Left cardiac atrium (tissue), 4 donors: ENCODE data around the gene GPC1. TPM values are rescaled to one million over a fixed set of nuclear protein-coding genes. Genes with fewer than 3 reads are reported as not detected.
A peak's percentile ranks its signal among the peaks of the same experiment; 100 is the strongest.
"Not testable (repeated sequence)": the region's sequence is repeated elsewhere in the genome, so short reads cannot be mapped to it uniquely, and the experiment has no call there.

ENCODE experiments used
- ATAC-seq, 2 donors: fragments of 200-7000 bp; cut with Tn5 transposase; one replicate each; pipeline ENCODE4 v1.9.1; 2020; ENCODE audit warnings: mild to moderate bottlenecking in 2 of 2, moderate library complexity in 2 of 2
- DNase-seq: peaks from one replicate; pipeline ENCODE4 v3.0.0-alpha.2; 2020
- intact Hi-C, 2 donors: fragments of 100-400 bp; cut with DNase I; formaldehyde crosslinking; loops; one replicate each; pipeline versions ENCODE4 v1.14.1 to v1.15.1; 2022 to 2023
- long read RNA-seq: library from polyadenylated mRNA; unstranded; transcript quantifications from one replicate; pipeline ENCODE4 v2.0.0, GENCODE V29; 2021
- total RNA-seq, 2 donors: library from RNA; stranded (reverse); fragmentation: NEBNext Ultra II Directional; extraction: Animal tissue kit (Norgen Biotek cat#: 25700); gene quantifications; one replicate each; pipeline ENCODE4 v1.2.1, GENCODE V29; 2021
- donor health status: DM: no; HTN: yes; CAD: no.
- donor health status: DM: no; HTN: yes; CAD: no; lungs with severe emphysema.
- donor health status: DM: yes; HTN: yes; CAD: no.
- donor health status: Dilated cardiomyopathy.

GPC1 gene, protein sequence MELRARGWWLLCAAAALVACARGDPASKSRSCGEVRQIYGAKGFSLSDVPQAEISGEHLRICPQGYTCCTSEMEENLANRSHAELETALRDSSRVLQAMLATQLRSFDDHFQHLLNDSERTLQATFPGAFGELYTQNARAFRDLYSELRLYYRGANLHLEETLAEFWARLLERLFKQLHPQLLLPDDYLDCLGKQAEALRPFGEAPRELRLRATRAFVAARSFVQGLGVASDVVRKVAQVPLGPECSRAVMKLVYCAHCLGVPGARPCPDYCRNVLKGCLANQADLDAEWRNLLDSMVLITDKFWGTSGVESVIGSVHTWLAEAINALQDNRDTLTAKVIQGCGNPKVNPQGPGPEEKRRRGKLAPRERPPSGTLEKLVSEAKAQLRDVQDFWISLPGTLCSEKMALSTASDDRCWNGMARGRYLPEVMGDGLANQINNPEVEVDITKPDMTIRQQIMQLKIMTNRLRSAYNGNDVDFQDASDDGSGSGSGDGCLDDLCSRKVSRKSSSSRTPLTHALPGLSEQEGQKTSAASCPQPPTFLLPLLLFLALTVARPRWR
- 10 to 100 TPM; 74.6 to 78.4 TPM for total RNA-seq
- long read RNA-seq, transcript GPC1-201 (9 exons, 3,713 nt), result major isoform, 8 of 37 reads
- long read RNA-seq, partial matches to known transcripts, result 29 of 37 reads
- long read RNA-seq, other reads (novel, unspliced or antisense), result 0 of 37 reads

DNA sequence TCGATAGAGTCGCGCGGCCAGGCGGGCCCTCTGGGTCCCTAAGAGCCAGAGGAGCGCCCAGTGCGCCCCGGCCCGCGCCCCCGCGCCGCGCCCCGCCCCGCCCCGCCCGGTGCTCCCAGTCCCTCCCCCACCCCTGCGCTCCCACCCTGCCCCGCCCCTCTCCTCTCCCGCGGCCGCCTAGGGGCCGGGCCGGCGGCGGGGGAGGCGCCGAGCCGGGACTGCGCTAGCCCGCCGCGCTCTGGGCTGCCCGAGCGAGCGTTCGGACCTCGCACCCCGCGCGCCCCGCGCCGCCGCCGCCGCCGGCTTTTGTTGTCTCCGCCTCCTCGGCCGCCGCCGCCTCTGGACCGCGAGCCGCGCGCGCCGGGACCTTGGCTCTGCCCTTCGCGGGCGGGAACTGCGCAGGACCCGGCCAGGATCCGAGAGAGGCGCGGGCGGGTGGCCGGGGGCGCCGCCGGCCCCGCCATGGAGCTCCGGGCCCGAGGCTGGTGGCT is at the start of gene GPC1:
Gene GPC1 (plus strand): TSS at position 207 of the 491 bp plus-strand sequence. CDS start 256 bp downstream, at position 463.
- DNase-seq, result peak; percentile 72
- intact Hi-C loops, result loop anchor here (10.0 kb wide), 2 partner anchors 51 to 131 kb away; no protein-coding TSS in a partner anchor
- ATAC-seq, result peak; percentile 61 to 85

DNA sequence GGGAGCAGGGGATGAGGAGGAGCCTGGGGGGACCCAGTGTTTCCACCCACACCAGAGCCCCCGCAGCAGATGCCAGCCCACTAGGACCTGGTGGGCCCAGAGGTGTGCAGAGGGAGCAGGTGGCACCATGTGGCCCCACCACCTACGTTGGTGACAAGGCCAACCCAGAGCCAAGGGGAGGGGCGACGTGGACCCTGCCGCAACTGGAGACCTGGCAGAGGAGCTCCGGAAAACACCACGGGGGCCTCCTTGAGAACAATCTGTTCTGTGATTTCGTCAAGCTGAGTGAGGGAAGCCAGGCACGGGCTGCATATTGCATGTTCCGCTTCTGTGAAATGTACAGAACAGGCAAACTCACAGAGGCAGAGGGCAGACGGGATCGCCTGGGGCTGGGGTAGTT is 49.1 kb upstream of the GPC1 start:
- intact Hi-C loops, result loop anchor here in 1 of 2 donors (10.0 kb wide), 1 partner anchor 48 kb away; the partner anchor contains the start of gene GPC1

DNA sequence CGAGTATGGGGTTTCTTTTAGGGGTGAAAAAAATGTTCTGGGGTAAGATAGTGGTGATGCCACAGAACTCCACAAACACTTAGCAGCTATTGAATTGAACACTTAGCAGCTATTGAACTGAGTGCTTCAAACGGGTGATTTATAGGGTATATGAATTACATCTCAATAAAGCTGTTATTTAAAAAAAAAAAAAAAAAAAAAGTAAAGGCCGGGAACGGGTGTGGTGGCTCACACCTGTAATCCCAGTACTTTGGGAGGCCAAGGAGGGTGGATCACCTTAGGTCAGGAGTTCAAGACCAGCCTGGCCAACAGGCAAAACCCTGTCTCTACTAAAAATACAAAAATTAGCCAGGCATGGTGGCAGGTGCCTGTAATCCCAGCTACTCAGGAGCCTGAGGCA is 48.7 kb upstream of the GPC1 start:
- DNase-seq, ATAC-seq: not testable (repeated sequence)
- intact Hi-C loops, result loop anchor here in 1 of 2 donors (10.0 kb wide), 1 partner anchor 48 kb away; the partner anchor contains the start of gene GPC1

More for the DNA sequence above, 49.1 kb upstream of the GPC1 start:
- no peak for ATAC-seq
- DNase-seq, result peak; percentile 18

DNA sequence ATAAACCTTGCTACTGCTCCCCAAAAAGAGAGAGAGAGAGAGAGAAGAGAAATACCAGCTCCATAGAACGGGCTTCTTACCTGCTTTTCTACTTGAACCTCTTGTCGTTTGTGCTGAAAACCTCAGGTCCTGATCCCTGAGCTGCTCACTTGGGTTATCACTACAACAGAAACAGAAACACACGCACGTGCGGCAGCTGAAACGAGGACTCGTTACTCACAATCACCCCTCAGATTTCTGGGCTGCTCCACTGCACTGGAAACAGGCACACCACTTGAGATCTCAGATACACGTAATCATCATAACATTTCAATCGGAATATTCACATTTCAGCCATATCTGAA is 48.2 kb upstream of the GPC1 start:
- no peak for DNase-seq
- no peak for ATAC-seq
- intact Hi-C loops, result loop anchor here in 1 of 2 donors (10.0 kb wide), 1 partner anchor 48 kb away; the partner anchor contains the start of gene GPC1

DNA sequence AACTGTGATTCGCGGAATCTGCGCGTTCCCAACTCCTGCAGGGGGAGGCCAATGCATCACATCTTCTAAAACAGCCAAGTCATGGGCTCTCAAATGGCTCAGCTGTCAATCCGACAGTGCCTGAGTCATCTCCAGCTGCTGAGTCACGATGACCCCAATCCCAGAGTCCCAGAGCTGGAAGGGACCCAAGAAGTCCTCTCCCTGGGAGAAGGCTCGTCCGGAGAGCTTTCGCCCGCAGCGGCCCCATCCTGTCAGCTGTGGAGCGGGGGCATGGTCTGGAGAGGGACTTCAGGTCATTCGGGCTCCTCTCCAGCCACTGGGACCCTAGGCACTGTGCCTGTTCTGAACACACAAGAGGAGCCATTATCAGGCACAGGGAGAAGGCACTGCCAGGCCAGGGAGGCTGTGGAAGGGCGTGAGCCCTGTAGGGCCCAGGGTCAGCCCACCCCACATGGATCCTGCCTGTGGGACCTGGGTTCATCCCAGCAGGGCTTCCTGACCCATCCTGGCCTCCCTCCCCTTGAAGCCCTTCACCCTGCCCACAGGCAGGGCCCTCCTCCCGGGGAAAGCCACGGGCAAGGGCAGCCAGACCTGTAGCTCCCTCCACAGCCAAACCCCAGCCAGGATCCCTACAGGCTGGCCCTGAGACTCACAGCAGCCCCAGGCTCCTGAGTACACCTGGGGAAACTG is 47.6 kb upstream of the GPC1 start:
- intact Hi-C loops, result loop anchor here in 1 of 2 donors (10.0 kb wide), 1 partner anchor 47 kb away; the partner anchor contains the start of gene GPC1
- DNase-seq (peak; percentile 77), ATAC-seq (peak; percentile 77 to 79)

DNA sequence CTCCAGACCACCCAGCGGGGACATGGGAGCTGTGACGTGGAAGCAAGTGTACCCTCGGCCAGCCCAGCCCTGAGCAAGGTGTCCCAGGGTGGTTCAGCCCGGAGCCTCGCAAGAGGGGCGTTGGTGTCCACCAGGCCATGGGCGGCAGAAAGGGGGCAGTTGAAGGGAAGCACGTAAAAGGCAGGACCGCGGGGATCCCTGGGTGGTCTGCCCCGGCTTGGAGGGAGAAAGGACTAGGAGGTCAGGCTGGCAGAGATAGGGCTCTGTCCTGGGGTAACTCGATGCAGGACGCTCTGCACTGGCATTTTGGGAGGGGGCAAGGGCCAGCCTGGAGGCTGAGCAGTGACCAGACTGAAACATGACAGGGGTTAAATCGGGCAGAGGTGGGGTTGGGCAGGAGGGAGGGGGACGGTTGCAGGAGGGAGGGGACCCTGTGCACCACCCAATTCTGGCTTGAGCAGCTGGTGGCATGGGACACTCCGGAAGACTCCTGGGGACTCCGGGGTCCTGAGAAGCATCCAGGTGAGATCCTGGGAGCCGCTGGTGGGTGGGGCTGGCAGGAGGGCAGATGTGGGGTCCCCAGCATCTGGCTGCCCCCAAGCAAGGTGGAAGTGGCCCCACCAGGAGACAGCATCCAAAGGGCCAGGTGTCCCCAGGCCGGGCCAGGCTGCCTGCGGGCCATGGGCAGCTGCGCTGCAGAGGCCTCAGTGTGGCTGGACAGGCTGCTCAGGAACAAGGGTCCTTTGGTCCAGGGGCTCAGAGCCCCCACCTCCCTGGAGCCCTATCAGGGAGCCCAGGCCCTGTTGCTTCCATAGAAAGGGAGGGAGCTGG is 46.8 kb upstream of the GPC1 start:
- peak; percentile 19 for DNase-seq
- no peak for ATAC-seq

DNA sequence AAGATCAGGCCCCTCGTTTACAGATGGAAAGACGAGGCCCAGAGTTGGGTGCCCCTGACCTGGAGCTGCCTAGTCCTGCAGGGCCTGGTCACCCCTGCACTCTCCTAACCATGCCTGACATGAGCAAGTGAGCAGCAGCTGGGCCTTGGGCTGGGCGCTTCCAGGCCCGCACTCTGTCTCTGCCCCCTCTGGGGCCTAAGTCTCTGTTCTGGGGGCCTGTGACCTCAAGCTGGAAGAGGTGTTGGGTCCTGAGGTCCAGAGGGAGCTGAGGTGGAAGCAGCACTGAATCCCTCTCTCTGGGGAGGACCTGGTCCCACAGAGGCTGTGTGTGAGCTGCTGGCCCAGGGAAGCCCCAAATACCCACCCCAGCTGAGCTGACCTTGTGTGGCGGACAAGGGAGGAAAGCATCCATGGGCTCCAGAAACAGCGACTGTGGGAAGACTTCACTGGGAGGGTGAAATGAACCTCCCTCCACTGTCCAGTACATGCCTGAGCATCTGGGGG is 46.1 kb upstream of the GPC1 start:
- ATAC-seq, result no peak
- DNase-seq, result no peak
- intact Hi-C loops, result loop anchor here in 1 of 2 donors (10.0 kb wide), 1 partner anchor 45 kb away; the partner anchor contains the start of gene GPC1

More for the DNA sequence above, 46.8 kb upstream of the GPC1 start:
- intact Hi-C loops, result loop anchor here in 1 of 2 donors (10.0 kb wide), 1 partner anchor 46 kb away; the partner anchor contains the start of gene GPC1

DNA sequence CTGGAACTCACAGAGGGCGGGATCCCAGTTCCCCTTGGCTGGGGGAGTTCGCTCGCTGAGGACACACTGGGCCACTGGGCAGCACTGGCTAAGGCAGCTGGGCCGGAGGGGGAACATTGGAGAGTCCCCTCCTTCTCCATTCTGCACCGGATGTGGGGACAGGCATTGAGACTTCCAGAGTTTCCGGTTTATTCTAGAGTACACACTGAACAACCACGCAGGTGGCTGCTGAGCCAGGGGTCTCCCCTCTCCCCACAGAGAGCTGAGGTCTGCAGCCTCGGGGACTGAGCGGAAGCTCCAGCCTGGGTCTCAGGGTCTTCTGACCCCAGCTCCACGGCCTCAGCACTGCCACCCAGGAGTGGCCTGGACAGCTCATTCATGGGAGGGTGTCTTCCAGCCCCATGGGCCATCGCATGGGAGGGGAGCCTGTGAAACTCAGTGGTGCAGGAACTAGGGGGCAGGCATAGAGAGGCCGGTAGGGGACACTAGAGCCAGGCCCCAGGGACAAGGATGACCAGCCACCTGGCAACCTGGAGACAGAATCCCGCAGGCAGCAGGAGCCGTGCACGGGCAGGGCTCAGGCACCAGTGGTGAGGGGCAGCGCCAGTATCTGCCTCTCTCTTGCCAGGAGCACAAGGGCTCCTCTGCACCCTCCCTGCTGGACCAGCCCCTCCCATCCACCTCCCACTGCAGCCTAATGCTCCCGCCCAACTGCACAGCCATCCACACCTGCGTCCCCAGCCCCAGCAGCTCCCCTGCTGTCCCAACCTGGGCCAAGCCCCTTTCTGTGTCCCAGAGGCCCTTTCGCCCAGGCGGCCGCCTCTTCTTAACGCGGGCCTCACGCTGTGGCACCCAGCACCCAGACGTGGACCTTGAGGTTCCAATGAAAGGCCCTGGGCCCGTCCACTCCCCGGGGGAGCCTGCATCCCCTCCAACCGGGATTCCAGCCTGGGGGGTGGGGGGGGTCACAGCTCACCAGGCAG is 45.1 kb upstream of the GPC1 start:
- intact Hi-C loops, result no loop called here
- DNase-seq (peak; percentile 20), ATAC-seq (no peak)

DNA sequence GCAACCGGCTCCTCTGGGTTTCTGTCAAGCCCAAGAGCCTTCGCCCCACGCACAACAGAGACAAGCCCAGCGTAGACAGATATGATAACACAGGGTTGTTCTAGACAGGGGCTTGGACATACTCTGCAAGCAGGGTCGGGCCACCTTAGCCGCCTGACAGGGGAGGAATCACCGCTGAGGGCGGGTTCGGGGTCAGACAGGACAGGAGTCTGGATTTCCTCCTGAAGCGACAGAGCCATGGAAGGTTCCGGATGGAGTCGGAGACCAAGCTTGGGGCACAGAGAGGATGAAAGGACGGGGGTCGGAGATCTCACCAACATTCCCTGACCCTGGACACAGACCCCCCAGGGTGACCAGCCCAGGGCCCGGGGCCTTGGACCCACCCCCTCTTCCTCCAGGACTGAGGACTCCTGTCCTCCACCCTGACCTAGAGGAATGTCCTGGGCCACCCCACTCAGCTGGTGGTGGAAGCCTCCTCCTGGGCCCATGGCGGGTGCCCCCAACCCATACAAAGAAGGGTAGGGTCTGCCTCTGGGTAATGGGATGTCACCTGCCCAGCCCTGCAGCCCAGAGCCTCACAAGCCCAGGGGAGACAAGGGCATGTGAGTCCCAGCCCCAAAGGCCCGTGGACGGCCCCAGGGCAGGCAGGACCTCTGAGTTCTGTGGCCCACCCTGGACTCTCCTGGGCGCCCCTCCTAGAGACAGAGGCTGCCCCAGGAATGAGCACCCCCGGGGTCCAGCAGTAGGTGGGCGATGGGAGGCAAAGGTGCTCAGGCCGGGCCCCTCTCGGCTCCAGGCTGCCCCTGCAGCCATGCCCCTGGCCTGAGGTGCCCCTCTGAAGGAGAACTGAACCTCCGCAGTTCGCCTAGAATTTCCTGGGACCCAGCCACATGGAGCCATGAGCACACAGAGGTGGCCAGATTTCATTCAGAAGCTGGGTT is 44.1 kb upstream of the GPC1 start:
- peak; percentile 14 for DNase-seq
- intact Hi-C loops, result no loop called here
- no peak for ATAC-seq

DNA sequence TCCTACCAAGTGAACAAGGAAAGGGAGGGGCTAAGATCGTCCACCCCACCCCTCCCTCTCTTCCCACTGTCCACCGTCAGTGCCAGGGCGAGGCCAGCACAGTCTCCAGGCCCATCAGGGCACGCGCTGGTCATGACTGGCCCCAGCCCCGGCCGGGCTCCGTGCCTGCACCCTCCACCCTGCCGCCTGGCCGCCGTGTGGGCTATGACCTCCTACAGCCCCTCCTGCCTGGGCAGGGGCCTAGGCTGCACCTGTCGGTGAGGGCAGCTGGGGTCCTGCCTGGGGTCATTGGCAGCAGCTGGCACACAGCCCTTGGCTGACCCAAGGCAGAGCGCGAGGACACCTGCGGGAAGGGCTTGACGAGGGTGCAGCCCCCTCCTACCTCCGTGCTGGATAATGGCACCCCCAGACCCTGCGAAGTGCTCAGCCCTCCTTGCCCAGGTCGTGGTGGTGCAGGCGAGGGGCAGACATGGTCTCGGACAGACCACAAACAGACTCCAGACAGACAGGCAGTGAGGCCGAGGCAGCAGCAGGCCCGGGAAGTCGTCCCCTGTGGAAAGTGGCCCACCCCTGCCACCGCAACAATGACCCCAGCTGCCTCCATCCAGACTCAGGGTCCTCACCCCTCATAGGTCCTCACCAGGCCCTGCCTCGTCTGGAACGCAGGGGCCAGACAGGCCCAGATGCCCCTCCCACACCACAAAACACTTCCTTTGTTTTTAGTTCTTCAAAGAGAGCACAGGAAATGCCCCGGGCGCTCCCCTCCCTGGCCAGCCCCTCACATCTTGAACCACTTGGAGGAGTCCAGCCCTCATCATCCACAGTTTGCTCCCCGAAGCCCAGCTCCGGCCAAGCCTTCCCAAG is 43.1 kb upstream of the GPC1 start:
- peak; percentile 15 for DNase-seq
- intact Hi-C loops, result no loop called here
- ATAC-seq, result no peak

DNA sequence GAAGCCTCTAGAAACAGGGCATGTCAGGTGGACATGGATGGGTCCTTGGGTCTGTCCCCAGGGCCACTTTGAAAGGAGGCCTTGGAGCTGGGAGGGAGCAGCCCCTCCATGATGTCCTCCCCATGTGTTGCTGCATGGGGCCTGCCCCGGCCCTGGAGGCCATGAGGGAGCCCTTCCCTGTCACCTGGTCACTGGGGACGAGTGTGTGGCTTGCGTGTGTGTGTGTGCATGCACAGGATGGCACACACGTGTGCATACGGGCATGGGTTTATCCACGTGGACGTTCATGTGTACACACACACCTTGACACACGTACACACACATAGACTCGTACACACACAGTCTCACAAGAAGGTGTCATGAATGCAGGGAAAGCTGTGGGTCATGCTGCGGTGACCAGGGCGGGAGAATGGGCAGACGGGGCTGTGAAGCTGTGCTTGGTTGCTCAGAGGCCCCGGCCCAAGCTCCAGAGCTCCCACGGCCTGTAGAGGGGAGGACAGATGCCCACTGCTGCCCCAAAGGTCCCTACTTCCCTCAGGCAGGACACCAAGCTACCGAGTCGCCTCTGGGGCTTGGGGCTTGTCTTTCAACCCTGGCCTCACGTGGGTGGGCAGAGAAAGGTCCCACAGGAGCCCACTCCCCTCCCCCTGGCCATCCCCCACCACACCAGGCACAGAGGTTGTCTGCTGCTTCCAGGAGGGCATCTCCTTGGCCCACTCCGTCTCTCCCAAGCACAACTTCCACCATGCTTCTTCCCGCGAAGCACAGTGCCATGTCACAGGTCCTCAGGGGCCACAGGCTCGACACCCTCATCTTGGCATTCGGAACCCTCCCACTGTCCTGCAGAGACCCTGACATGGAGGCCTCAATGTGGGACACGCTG is 42.3 kb upstream of the GPC1 start:
- intact Hi-C loops, result no loop called here
- ATAC-seq (no peak), DNase-seq (peak; percentile 11)

DNA sequence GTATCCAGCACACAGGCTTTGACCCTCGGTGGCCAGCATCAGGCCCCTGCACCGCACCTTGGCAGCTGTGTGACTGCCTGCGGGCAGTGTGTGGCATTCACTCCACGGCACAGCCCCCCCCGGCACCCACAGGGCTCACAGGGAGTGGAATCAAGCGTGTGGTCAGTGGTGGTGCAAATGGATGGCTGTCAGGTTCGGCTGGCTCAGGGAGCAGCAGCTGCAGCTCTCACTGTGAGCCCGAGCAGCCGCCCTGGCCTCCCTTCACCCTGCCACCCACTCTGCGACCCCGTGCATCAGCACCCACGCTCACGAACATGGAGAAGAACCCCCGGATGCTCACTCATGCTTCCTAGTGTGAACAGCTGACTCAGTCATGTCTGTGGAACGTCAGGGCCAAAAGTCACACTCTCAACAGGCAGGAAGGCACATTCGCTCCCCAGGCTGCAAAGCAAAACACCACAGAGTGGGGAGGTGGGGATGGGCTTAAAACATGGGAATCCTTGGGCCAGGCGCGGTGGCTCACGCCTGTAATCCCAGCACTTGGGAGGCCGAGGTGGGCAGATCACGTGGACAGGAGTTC is 41.5 kb upstream of the GPC1 start:
- no peak for DNase-seq
- intact Hi-C loops, result no loop called here
- ATAC-seq, result no peak

DNA sequence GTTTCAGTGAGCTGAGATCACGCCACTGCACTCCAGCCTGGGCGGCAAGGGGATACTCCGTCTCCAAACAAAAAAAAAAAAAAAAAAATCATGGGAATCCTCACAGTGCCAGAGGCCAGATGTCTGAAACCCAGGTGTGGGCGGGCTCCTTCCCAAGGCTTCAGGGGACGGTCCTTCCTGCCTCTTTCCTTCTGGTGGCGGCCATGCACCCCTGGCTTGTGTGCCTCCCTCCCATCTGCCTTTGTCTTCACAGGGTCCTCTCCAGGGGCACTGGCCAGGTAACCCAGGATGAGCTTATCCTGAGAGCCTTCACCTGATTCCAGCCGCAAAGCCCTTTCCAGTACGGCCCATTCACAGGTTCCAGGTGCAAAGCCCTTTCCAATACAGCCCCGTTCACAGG is 40.9 kb upstream of the GPC1 start:
- intact Hi-C loops, result no loop called here

DNA sequence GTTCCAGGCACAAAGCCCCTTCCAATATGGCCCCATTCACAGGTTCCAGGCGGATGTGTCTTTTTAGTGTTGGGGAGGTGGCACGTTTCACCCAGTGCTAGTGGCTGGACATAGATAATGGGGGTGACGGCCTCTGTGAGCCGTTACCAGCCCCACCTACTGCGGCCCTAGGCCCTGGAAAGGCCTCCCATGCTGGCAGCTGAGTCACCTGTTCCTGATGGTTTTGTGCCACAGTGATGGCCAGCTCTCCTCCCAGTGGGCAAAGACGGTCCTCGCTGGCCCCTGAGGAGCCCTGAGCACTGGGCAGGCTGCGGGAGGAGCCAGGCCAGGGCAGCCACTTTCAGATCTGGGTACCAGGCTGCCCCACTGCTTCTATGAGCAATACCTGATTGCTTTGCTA is 40.0 kb upstream of the GPC1 start:
- DNase-seq (no peak), ATAC-seq (no peak)
- intact Hi-C loops, result no loop called here

More for the DNA sequence above, 40.9 kb upstream of the GPC1 start:
- ATAC-seq (no peak), DNase-seq (no peak)
